ENCODE measurements around the gene KL.

The KL gene

GRCh38 chr13:33087091-33087490 lies 70.9 kb downstream of the KL start:
- DNase-seq: no peak

DNA sequence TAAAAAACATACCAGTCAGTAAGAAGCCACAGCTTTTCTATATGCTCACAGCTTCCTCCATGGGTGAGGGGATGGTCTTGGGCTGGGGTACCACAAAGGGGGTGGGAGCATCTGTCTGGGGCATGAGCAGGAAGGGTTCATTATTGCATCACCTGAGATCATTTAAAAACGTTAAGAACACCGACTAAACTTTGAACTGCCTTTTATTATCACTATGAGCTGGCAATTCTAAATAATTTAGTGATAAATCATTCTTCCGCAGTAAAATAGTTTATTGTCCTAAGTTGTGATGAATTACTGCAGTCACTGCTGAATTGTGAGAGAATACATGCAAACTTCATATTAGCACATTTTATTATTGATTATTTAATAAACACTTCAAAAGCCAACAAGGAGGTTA lies 71.6 kb downstream of the KL start:
- no peak for DNase-seq

DNA sequence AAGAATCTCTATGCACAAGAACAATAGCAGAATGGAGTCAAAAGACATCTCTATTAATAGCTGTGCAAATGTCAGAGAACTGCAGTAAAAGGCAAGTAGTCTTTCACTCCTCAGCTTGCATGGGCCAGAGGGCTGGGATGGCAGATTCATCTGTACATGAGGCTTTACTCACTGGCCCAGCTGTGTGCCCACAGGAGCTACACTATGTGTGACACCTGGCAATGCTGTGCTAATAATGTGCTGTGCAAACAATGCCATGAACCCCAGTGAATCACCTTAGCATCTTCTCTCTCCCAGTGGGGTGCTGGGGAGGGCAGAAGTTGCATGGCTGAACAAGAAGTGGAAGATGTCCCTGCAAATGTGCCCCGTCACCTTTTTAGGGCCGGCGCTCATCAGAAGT lies 73.1 kb downstream of the KL start:
- DNase-seq: no peak

DNA sequence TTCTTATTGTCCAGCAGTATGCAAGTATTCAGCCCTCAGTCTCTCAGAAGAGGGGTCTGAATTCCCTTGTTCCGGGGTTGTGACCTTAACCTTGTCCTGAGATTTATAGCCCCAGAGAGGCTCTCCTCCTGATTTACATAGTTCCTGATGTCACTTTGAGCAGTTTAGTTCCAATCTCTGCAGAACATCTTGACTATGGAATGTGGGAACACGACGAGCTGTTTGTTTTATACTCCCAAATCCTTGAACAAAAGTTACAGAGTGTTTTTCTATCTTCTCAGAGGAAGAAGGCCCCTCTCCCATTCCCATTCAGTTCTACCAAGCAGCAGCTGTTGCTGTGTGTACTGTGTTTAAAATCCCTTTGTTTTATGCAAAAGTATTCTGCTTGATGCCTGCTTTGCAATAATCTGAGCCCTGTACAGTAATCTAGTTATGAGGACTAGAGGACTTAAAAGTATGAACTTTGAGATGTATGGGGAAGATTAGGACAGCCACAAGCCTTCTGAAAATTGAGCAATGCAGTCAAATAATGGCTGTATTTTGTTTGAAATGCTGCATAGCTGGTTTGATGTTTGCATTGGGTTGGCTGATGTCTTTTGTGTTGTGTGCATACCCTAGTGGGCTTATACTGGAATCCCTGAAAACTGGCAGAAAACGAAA lies 74.7 kb downstream of the KL start:
- no peak for DNase-seq

GRCh38 chr13:33091415-33091774 lies 75.2 kb downstream of the KL start:
- no peak for DNase-seq

GRCh38 chr13:33092073-33092987 lies 76.1 kb downstream of the KL start:
- DNase-seq: no peak

DNA sequence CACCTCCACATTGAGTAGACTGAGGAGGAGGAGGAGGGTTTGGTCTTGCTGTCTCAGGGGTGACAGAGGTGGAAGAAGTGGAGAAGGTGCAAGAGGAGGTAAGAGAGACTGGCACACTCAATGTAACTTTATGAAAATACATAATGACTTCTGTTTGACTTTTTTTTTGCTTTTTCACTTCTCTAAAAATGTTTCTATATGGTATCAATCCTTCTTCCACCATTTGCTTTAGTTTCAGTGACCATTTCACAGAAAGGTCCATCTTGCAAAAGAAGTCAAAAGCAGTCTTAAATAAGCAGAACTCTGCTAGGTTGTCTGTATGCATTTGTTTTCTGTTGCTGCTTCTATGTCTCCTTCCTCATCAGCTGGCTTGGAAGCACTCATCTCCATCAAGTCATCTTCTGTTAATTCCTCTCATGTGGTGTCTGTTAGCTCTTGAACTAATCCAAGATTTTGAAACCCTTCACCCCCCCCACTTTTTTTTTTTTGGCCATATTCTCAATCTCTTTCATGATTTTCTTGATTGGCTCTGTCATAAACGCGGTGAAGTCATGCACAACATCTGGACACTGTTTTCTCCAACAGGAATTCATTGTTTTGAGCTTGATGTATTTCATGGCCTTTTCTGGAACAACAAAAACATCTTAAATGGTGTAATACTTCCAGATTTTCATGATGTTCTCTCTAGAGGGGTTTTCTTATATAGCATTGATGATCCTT lies 80.8 kb downstream of the KL start:
- no peak for DNase-seq

DNA sequence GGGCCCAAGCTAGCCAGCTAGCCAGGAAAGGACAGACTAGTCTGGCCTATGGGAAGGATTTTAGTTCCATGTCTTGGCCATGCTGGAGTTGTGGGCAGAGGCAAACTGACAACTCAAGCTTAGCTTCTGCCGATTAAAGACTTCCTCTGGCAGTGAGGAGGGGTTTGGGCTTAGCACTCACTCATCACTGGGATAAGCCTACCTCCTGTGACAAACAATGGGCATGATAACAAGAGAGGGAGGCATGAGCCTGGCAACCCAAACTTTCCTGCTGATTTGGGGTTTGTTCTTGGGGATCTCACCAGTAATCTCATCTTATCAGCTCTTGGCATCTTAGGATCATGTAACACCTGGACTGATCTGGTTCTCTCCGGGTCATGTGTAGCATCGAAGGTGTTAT lies 83.6 kb downstream of the KL start:
- DNase-seq: no peak

DNA sequence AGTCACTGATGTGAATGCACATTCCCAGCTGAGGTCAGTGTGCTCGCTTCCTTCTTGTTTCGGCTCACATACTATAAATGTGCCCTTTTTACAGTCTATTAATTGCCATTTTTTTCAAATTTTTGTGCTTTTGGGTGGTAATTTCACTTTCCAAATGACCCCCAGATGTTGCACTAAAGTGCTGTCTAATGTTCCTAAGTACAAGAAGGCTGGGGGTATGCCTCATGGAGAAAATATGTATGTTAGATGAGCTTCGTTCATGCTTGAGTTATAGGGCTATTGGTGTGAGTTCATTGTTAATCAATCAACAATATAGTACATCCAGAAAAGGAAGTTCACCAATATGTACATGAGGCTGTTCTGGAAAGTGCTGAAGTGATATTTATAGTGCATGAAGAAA lies 84.7 kb downstream of the KL start:
- no peak for DNase-seq

DNA sequence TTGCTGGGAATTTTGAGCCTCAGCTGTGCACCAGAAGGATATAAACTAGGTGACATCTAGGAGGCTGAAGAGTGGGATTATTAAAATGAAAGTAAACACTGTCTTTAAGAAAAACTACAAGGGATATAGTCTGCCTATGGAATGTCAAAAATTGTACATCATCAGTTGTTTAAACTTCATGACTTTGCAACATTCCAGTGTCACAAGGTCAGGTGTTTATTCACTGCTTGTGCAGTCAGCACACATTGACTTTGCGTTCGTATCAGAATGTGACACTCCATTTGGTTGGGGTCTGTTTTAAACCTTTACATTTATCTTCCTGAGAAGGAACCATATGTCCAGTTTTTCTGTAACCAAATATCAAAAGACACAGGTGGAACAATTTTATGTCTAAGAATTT lies 85.6 kb downstream of the KL start:
- no peak for DNase-seq

DNA sequence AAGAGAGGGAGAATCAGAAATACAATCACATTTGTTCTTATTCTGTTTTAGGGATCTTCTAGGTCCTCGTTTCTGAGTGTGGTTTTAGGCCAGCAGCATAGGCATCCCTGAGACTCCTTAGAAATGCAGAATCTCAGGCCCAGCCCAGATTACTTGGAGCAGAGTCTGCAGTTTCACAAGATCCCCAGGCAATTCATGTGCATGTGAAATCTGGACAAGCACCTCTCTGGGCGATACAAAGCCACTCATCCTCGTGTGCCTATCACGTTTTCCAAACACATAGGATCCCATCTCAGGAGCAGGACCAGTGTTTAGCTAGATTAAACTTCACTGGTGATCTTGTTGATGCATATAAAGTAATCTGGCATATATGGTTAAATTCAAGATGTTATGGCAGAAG lies 87.2 kb downstream of the KL start:
- DNase-seq: no peak

DNA sequence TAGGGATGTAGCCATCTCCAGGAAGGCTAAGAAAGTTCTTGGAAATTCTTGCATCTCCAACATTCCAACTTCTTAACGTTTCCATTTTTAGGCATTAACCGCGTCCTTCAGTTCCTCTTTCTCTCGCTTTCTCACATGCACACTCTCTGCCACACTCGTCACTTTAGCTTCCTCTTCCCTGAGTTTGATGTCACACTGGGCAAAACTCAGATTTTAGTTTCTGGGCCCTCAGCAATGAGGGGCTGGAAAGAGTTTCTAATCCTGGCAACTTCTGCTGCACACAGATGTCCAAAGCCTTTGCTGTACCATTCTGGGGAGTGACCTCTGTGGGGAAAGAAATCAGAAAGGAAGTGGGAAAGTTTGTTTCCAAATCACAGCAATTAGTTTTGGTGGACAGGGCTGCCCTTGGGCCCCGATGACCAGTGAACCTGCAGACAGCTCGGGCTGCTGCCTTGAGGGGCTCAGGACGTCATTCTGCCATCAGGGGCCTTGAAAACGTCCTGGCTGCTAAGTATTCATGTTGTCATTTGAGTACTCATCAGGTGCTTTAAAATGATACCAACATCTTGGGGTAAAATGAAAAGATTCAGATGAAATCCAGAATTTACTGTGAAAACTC lies 89.3 kb downstream of the KL start:
- no peak for DNase-seq

DNA sequence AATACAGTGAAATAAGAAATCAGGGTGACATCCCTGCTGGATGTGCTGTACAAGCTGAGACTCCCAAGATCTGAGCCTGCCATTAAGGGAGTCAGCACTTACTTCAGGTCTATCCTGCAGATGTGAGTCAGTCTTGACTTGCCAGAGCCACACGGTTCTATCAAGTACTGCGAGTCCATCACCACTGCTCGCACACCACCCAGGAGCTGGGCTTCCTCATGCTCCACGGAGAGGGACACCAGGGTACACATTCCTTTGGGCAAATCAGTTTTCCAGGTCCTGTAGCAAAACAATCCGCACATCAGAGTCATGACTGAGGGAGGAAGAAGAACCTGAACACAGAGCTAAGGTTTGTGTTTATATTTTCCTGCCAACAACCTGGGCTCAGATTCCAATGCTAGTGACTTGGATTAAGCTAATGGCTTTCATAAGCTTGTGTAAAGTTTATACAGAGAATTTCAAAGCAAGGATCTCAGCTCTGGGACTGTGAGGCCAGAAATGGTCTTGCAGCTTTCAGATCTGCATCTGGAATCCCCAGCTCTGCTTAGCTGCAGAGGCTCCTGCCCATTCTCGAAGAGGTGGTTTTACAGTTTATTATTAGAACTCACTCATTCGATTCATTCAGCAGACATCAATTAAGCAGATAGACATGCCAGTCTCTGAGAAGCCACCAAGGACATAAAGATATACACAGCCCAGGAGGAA lies 90.6 kb downstream of the KL start:
- DNase-seq: no peak

DNA sequence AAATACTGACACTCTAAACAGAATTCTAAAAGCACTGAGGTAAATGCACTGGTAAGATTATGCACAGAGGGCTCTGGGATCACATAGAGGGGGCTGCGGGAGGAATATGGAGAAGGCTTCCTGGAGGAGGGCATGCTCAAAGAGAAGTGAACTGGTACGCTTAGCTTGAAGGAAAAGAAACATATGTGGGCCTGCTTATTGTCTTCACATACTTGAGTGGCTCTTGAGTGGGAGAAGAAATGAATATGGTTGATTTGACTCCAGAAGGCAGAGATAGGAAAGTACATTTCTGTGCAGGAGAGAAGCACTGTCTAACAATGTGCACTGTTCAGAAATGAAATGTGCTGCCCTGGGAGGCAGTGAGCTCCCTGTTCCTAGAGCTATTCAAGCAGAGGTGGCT lies 91.1 kb downstream of the KL start:
- DNase-seq: no peak

DNA sequence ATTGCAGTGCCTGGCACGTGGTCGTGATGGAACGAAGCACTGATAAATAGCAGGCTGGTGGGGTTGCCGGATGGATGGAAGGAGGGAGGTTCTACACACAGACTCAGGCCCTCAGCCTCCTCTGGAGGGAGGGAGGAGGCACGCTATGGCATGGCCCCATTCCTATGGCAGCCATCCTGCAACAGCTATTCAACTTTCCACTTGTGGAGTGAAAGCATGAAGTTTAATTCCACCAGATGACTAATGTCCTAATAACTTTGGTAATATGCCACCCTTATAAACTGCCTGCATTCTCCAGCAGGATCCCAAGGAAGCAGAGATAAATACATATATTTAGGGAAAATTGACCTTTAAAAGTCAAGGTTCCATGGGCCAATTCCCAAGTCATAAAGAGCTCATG lies 92.4 kb downstream of the KL start:
- DNase-seq: no peak

DNA sequence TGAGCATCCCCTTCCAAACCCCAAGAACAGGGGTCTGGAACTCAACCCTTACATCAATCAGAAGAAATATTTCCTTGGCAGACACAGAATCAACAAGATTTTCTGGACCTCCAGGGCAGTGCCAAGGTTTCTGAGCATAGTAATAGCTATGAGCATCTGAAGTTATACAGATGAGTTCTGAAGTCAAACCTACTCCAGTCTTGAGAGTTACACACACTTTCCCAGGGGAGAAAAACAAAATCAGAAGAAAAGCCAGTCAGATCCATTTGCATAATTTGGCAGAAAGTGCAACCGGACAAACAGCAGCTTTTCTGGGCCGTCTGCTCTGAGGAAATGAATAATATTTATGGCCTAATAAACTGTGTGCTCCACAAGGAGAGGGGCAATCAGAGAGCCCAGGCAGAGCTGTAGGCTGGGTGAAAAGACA lies 93.1 kb downstream of the KL start:
- DNase-seq: no peak

DNA sequence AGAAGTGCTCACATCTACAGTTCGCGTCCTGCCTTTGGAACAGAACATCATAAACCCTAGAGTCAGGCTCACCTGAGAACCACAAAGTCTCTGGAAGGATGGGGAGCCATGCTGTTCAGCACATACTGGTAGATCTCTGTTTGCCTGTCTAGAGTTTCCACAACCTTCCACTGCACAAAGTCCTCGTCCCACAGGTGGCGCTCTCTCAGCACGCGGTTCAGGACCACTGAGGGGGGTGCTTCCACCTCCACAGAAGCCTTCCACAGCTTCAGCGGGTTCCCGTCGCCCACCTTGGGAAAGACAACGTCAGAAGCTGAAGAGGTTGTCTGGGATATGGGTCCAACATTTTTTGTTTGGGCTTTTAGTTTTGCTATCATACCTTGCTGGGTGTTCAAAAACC lies 93.6 kb downstream of the KL start:
- no peak for DNase-seq

DNA sequence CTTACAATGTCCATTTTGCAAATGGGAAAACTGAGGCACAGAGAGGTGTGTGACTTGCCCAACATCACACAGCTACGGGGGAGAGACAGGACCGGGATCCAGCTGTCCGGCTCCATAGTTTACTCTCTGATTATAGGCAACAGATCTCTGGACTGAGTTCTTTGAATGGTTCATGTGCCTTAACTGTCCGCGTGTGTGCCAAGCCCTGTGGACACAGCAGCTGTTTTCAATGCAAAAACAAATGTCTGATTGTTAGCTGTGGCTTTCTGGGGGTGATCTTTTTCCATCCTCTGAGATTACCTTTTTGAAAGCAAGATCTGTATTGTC lies 94.1 kb downstream of the KL start:
- DNase-seq: no peak

GRCh38 chr13:33110713-33111413 lies 94.6 kb downstream of the KL start:
- no peak for DNase-seq

- peak; percentile 0 for DNase-seq
These were observed 95.3 kb downstream of the KL start for GRCh38 chr13:33111414-33112110.

GRCh38 chr13:33112766-33113165 lies 96.5 kb downstream of the KL start:
- DNase-seq: no peak

GRCh38 chr13:33114146-33114545 lies 97.9 kb downstream of the KL start:
- DNase-seq: no peak
